GM12878 (cell line): ENCODE measurements around the gene DUSP14. TPM values are rescaled to one million over a fixed set of nuclear protein-coding genes. Genes with fewer than 3 reads are reported as not detected.

Experiments used
- EP300 ChIP-seq, 2 experiments: fragments of 150-350 bp in 1 of 2; IDR thresholded peaks; 2 replicates each; pipeline ENCODE4 v1.6.1; 2011 to 2012; ENCODE audit warnings: low read depth in 2 of 2, low read length in 2 of 2, borderline replicate concordance in 1 of 2, improper control_type of control experiment in 1 of 2, inconsistent platforms in 1 of 2; ENCODE audit not compliant: control insufficient read depth in 1 of 2
- GABPA ChIP-seq: IDR thresholded peaks from 2 replicates; pipeline ENCODE4 v1.6.1; 2014; ENCODE audit warnings: antibody characterized with exemption, low read depth, mild to moderate bottlenecking, inconsistent platforms
- LARP7 ChIP-seq: fragments of 450-650 bp; IDR thresholded peaks from 2 replicates; pipeline ENCODE4 v1.6.1; 2017; ENCODE audit warnings: mild to moderate bottlenecking
- POU2F2 ChIP-seq: IDR thresholded peaks from 3 replicates; pipeline ENCODE4 v1.6.1; 2011; ENCODE audit warnings: low read depth, mild to moderate bottlenecking, low read length, borderline replicate concordance
- SPI1 ChIP-seq: IDR thresholded peaks from 2 replicates; pipeline ENCODE4 v1.6.1; 2011; ENCODE audit warnings: low read depth, mild to moderate bottlenecking, low read length, moderate library complexity, borderline replicate concordance; ENCODE audit not compliant: insufficient read depth
- STAT1 ChIP-seq: fragments of 450-650 bp; conservative IDR thresholded peaks from 2 replicates; pipeline ENCODE4 v1.6.1; 2014; ENCODE audit warnings: antibody characterized with exemption, mild to moderate bottlenecking
- TBL1XR1 ChIP-seq: IDR thresholded peaks from 2 replicates; pipeline ENCODE4 v1.6.1; 2012; ENCODE audit warnings: low read depth, low read length, improper control_type of control experiment
- ZNF687 ChIP-seq: fragments of 450-650 bp; IDR thresholded peaks from 2 replicates; pipeline ENCODE4 v1.6.1; 2017; ENCODE audit warnings: mild to moderate bottlenecking, moderate library complexity
- polyA plus RNA-seq, 11 experiments: library from polyadenylated mRNA; depleted of rRNA in 4 of 11; unstranded in 6 of 11; stranded (reverse) in 5 of 11; fragments of >200 nt; fragmentation: Nextera tagmentation in 4 of 11; fragmentation: Illumina TruSeq in 1 of 11; extraction: Ambion mirVana in 4 of 11; extraction: Trizol in 1 of 11; gene quantifications; 1 replicate in 1 of 11; 2 replicates in 10 of 11; pipeline versions ENCODE4 v1.2.1 to v1.2.3, GENCODE V29; 2011 to 2016; ENCODE audit warnings: inconsistent platforms in 2 of 11, missing spikeins in 2 of 11, low read depth in 1 of 11
- total RNA-seq, 4 experiments: library from RNA; depleted of rRNA in 3 of 4; stranded (reverse); fragments of >200 nt in 3 of 4; fragmentation: Illumina TruSeq in 1 of 4; extraction: Trizol in 1 of 4; gene quantifications; 2 replicates each; pipeline versions ENCODE4 v1.2.1 to v1.2.3, GENCODE V29; 2013 to 2021
- TF ChIP-seq, protein P1 (sequence below): fragments of 450-650 bp; IDR thresholded peaks from 2 replicates; pipeline ENCODE4 v1.6.1; 2014; ENCODE audit warnings: mild to moderate bottlenecking

The DUSP14 gene
- total and polyA plus RNA-seq, 10 of the 15 experiments (the other 5 are each of a cell fraction or from before 2014, with no cell fraction given) = 14.5 to 36.5 (median 24.4) TPM

- TF ChIP-seq ZNF687 = no peak
- no peak for TF ChIP-seq TBL1XR1
- TF ChIP-seq GABPA = no peak
- TF ChIP-seq LARP7 = no peak
- TF ChIP-seq, protein P1, sequence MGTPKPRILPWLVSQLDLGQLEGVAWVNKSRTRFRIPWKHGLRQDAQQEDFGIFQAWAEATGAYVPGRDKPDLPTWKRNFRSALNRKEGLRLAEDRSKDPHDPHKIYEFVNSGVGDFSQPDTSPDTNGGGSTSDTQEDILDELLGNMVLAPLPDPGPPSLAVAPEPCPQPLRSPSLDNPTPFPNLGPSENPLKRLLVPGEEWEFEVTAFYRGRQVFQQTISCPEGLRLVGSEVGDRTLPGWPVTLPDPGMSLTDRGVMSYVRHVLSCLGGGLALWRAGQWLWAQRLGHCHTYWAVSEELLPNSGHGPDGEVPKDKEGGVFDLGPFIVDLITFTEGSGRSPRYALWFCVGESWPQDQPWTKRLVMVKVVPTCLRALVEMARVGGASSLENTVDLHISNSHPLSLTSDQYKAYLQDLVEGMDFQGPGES = no peak
- no peak for TF ChIP-seq POU2F2
- no peak for TF ChIP-seq STAT1
- TF ChIP-seq SPI1 = no peak
- no peak for TF ChIP-seq EP300 (IDR thresholded peaks at IDR 0.05; ENCODE audit: borderline replicate concordance in 1 of 2, control insufficient read depth in 1 of 2, low read depth in 2 of 2, low read length in 2 of 2)
Measured at GRCh38 chr17:37475731-37476420, 13.8 kb upstream of the DUSP14 start (continued).
